SH-SY5Y (cell line): ENCODE results near the gene LAMC3.

Source experiments
- GATA2 ChIP-seq: IDR thresholded peaks from 2 replicates; pipeline ENCODE4 v1.6.1; 2011; ENCODE audit warnings: mild to moderate bottlenecking, low read depth, low read length
- GATA3 ChIP-seq: IDR thresholded peaks from 2 replicates; pipeline ENCODE4 v1.6.1; 2011; ENCODE audit warnings: low read depth, mild to moderate bottlenecking, low read length, moderate library complexity

- TF ChIP-seq GATA3 (no peak), GATA2 (no peak)
Measured at GRCh38 chr9:131091352-131091992, 82.5 kb downstream of the LAMC3 start.
